Loucy (cell line): Measurements from ENCODE around the gene LHX2.

ENCODE experiments used
- H2AFZ ChIP-seq: fragments of 200-600 bp; sonication (generic); 2 replicates; pipeline ENCODE4 v1.6.0; 2016; ENCODE audit warnings: antibody characterized with exemption, mild to moderate bottlenecking, low read length, moderate library complexity
- H3F3A ChIP-seq: fragments of 200-600 bp; 2 replicates; pipeline ENCODE4 v1.6.0; 2016; ENCODE audit warnings: antibody characterized with exemption, low read depth, mild to moderate bottlenecking
- H3K27me3 ChIP-seq: fragments of 200-600 bp; sonication (generic); 2 replicates; pipeline ENCODE4 v1.6.1; 2014; ENCODE audit warnings: low read length, mild to moderate bottlenecking; ENCODE audit not compliant: insufficient read depth, poor library complexity, severe bottlenecking
- H3K36me3 ChIP-seq: fragments of 200-600 bp; sonication (generic); 2 replicates; pipeline ENCODE4 v1.6.1; 2016; ENCODE audit warnings: low read length; ENCODE audit not compliant: insufficient read depth
- H3K4me1 ChIP-seq: fragments of 200-600 bp; sonication (generic); 2 replicates; pipeline ENCODE4 v1.5.1; 2014; ENCODE audit warnings: low read length, mild to moderate bottlenecking; ENCODE audit not compliant: insufficient read depth, poor library complexity, severe bottlenecking
- H3K4me2 ChIP-seq: fragments of 200-600 bp; sonication (generic); 2 replicates; pipeline ENCODE4 v1.6.0; 2014; ENCODE audit warnings: antibody characterized with exemption, low read length, low read depth, mild to moderate bottlenecking; ENCODE audit not compliant: poor library complexity, severe bottlenecking
- H3K4me3 ChIP-seq: fragments of 200-600 bp; sonication (generic); 2 replicates; pipeline ENCODE4 v1.5.1; 2014; ENCODE audit warnings: low read length, mild to moderate bottlenecking, mixed read lengths; ENCODE audit not compliant: poor library complexity, severe bottlenecking
- H3K79me2 ChIP-seq: fragments of 200-600 bp; sonication (generic); 2 replicates; pipeline ENCODE4 v1.6.1; 2014; ENCODE audit warnings: low read length; ENCODE audit not compliant: insufficient read depth
- H3K9ac ChIP-seq: fragments of 200-600 bp; sonication (generic); 2 replicates; pipeline ENCODE4 v1.6.0; 2014; ENCODE audit warnings: mild to moderate bottlenecking, low read depth, low read length, moderate library complexity; ENCODE audit not compliant: poor library complexity, severe bottlenecking
- H3K9me2 ChIP-seq: fragments of 200-600 bp; sonication (generic); replicated peaks from 2 replicates; pipeline ENCODE4 v1.6.1; 2016; ENCODE audit warnings: low read depth, low read length, mixed read lengths
- H3K9me3 ChIP-seq: fragments of 200-600 bp; sonication (generic); 2 replicates; pipeline ENCODE4 v1.6.1; 2014; ENCODE audit warnings: mild to moderate bottlenecking, antibody characterized with exemption, low read length, low read depth; ENCODE audit not compliant: insufficient read depth
- H4K20me1 ChIP-seq: fragments of 200-600 bp; sonication (generic); 2 replicates; pipeline ENCODE4 v1.6.0; 2014; ENCODE audit warnings: antibody characterized with exemption, low read length, mild to moderate bottlenecking; ENCODE audit not compliant: insufficient read depth, poor library complexity, severe bottlenecking
- CTCF ChIP-seq: fragments of 200-600 bp; sonication (generic); conservative IDR thresholded peaks from 2 replicates; pipeline ENCODE4 v1.5.1; 2014; ENCODE audit warnings: mild to moderate bottlenecking, antibody characterized with exemption, low read length
- EZH2phosphoT487 ChIP-seq: fragments of 200-600 bp; IDR thresholded peaks from 2 replicates; pipeline ENCODE4 v1.6.1; 2018; ENCODE audit warnings: antibody characterized with exemption, mild to moderate bottlenecking, moderate library complexity, borderline replicate concordance

LHX2 gene

GRCh38 chr9:124019771-124020519 is 8.4 kb downstream of the LHX2 start:
- Histone ChIP-seq H3K9ac (no peak overlapping the region), H3K27me3 (no peaks in the 10 kb centered on the region), H2AFZ (no peak overlapping the region), H3K36me3 (no peaks in the 10 kb centered on the region), H3K9me2 (no peaks in the 10 kb centered on the region), H4K20me1 (no peaks in the 10 kb centered on the region), H3K9me3 (no peaks in the 10 kb centered on the region), H3K79me2 (no peaks in the 10 kb centered on the region), H3K4me2 (no peak overlapping the region), H3K4me3 (no peak overlapping the region), H3F3A (no peaks in the 10 kb centered on the region), H3K4me1 (no peaks in the 10 kb centered on the region)
- TF ChIP-seq CTCF = no peak
- no peak for TF ChIP-seq EZH2phosphoT487

DNA sequence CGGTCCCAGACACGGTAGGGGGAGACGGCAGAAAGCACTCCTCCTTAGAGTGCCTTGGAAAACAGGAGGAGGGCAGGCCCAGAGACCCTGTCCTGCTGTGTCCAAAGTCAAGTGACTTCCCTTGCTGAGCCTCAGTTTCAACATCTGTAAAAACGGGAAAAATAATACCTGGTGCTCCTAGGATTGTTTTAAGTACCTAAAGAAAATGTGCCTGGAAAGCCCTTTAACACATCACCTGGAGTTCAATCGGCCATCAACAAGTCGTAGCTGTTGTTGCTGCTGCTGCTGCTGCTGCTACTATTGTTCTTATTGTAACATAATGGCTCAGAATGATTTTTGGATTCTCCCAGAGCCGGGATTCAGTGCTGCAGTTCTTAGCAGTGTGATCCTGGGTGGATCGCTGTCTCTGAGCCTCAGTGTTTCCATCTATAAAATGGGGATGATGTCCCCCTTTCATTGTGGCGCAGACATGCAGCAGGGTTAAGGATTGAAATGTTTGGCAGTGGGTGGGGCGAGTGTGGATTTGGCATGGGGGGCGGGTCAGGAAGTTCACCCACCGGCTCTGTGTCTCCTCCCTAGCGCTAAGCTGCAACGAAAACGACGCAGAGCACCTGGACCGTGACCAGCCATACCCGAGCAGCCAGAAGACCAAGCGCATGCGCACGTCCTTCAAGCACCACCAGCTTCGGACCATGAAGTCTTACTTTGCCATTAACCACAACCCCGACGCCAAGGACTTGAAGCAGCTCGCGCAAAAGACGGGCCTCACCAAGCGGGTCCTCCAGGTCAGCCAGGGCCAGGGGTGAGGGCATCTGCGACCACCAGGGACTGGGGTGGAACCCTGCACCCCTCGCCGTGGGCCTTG is 9.2 kb downstream of the LHX2 start:
- H3K4me1 ChIP-seq = no peaks in the 10 kb centered on the region
- H3K36me3 ChIP-seq = no peaks in the 10 kb centered on the region
- no peaks in the 10 kb centered on the region for H3K9me2 ChIP-seq
- H4K20me1 ChIP-seq = no peaks in the 10 kb centered on the region
- no peaks in the 10 kb centered on the region for H3F3A ChIP-seq
- H3K9ac ChIP-seq = no peak overlapping the region
- TF ChIP-seq EZH2phosphoT487 (no peak), CTCF (no peak)
- no peak overlapping the region for H3K4me3 ChIP-seq
- H3K4me2 ChIP-seq = no peak overlapping the region
- no peaks in the 10 kb centered on the region for H3K79me2 ChIP-seq
- no peak overlapping the region for H2AFZ ChIP-seq
- no peaks in the 10 kb centered on the region for H3K27me3 ChIP-seq
- no peaks in the 10 kb centered on the region for H3K9me3 ChIP-seq

DNA sequence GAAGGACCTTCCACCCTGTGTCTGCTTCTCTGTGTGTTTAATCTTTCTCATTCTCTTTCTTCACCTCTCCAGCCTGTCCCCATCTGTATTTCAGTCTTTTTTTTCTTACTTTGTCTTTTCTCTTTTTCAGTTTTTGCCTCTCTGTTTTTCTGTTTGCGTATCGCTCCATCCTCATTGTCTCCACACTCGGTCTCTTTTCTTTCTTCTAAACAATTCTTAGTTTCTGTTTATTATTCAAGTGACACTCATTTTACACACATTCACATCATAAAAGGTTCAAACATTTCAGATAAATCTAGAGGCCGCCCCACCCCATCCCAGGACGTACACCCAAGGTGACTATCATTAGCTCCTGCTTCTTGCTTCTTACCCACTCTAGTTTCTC is 9.8 kb downstream of the LHX2 start:
- Histone ChIP-seq H3F3A (no peaks in the 10 kb centered on the region), H4K20me1 (no peaks in the 10 kb centered on the region), H3K27me3 (no peaks in the 10 kb centered on the region)

More for the DNA sequence above, 9.8 kb downstream of the LHX2 start:
- Histone ChIP-seq H3K4me3 (no peak overlapping the region), H3K4me2 (no peak overlapping the region), H3K36me3 (no peaks in the 10 kb centered on the region), H3K9ac (no peak overlapping the region), H3K79me2 (no peaks in the 10 kb centered on the region), H3K9me2 (no peaks in the 10 kb centered on the region), H3K4me1 (no peaks in the 10 kb centered on the region), H3K9me3 (no peaks in the 10 kb centered on the region), H2AFZ (no peak overlapping the region)
- TF ChIP-seq EZH2phosphoT487 (no peak), CTCF (no peak)
